GM10266 (cell line): ENCODE measurements around the gene RBM20.
"Not testable (repeated sequence)": the region's sequence is repeated elsewhere in the genome, so short reads cannot be mapped to it uniquely, and the experiment has no call there.

Source experiments
- DNase-seq: peaks from one replicate; pipeline ENCODE4 v3.0.0; 2012; ENCODE audit errors: extremely low spot score
- CTCF ChIP-seq: IDR thresholded peaks from 2 replicates; pipeline ENCODE4 v1.5.1; 2012; ENCODE audit warnings: mild to moderate bottlenecking, low read depth; ENCODE audit not compliant: control insufficient read depth, insufficient read depth; ENCODE audit errors: missing control alignments

RBM20 gene

GRCh38 chr10:110865809-110866482, 221.8 kb downstream of the RBM20 start:
- no peak for DNase-seq
- no peak for TF ChIP-seq CTCF

- not testable (repeated sequence) for DNase-seq
Observed at GRCh38 chr10:110867011-110867806, 223.1 kb downstream of the RBM20 start.

- TF ChIP-seq CTCF = no peak
- no peak for DNase-seq
Observed at GRCh38 chr10:110867807-110868465, 223.8 kb downstream of the RBM20 start.

- no peak for DNase-seq
- TF ChIP-seq CTCF = no peak
Observed at GRCh38 chr10:110868981-110869380, 224.8 kb downstream of the RBM20 start.

- DNase-seq = no peak
- TF ChIP-seq CTCF = no peak
Observed at GRCh38 chr10:110870823-110871297, 226.7 kb downstream of the RBM20 start.

- peak; percentile 90 for DNase-seq
- TF ChIP-seq CTCF = no peak
Observed at GRCh38 chr10:110871298-110872084, 227.4 kb downstream of the RBM20 start, which contains the start of gene PDCD4. Gene PDCD4 (plus strand): TSS chr10:110871928. CDS start chr10:110876028, 4,100 bp downstream.
